ENCODE data around the gene GDF15. TPM values are rescaled to one million over a fixed set of nuclear protein-coding genes. Genes with fewer than 3 reads are reported as not detected.

The GDF15 gene
- total and polyA plus RNA-seq, 9 donors = 0.33 to 1.8 (median 0.72) TPM

GRCh38 chr19:18436671-18437490, 50.9 kb downstream of the GDF15 start:
- 12% methylated on average over 56 of the region's 67 CpGs for WGBS (ENCODE audit: insufficient coverage)
- Histone ChIP-seq H3K4me3 (ENCODE audit: low read length) (peak overlapping the region; percentile 56), H3K9me3 (replicated peaks; ENCODE audit: control insufficient read depth, low read depth, low read length) (no peaks in the 10 kb centered on the region), H3K27me3 (ENCODE audit: control insufficient read depth, insufficient read depth, low read length) (no peaks in the 10 kb centered on the region), H3K27ac (ENCODE audit: low read length) (peak overlapping the region; percentile 59), H3K4me1 (ENCODE audit: control insufficient read depth, insufficient read depth, low read length) (peaks cover 72% of the 10 kb centered on the region), H3K36me3 (ENCODE audit: control insufficient read depth, insufficient read depth, low read length) (peaks cover 23% of the 10 kb centered on the region)
- peak; percentile 86 for DNase-seq

GRCh38 chr19:18437491-18438330, 51.8 kb downstream of the GDF15 start, which contains the start of gene ISYNA1:
Gene ISYNA1 (minus strand): TSS chr19:18438133. CDS start chr19:18437979, 154 bp downstream.
- H3K36me3 ChIP-seq (ENCODE audit: control insufficient read depth, insufficient read depth, low read length) = peaks cover 21% of the 10 kb centered on the region
- no peaks in the 10 kb centered on the region for H3K27me3 ChIP-seq (ENCODE audit: control insufficient read depth, insufficient read depth, low read length)
- peaks cover 66% of the 10 kb centered on the region for H3K4me1 ChIP-seq (ENCODE audit: control insufficient read depth, insufficient read depth, low read length)
- peak; percentile 74 for DNase-seq
- no peaks in the 10 kb centered on the region for H3K9me3 ChIP-seq (replicated peaks; ENCODE audit: control insufficient read depth, low read depth, low read length)
- WGBS (ENCODE audit: insufficient coverage) = under 1% methylated on average over 80 of the region's 99 CpGs
- peak within 1 kb of the TSS; percentile 81 for H3K27ac ChIP-seq (ENCODE audit: low read length)
- peak within 1 kb of the TSS; percentile 56 for H3K4me3 ChIP-seq (ENCODE audit: low read length)

GRCh38 chr19:18438331-18439024, 52.5 kb downstream of the GDF15 start:
- peak; percentile 69 for DNase-seq
- peak overlapping the region; percentile 56 for H3K4me3 ChIP-seq (ENCODE audit: low read length)
- H3K27ac ChIP-seq (ENCODE audit: low read length) = peak overlapping the region; percentile 74
- WGBS (ENCODE audit: insufficient coverage) = 10% methylated on average over 16 of the region's 24 CpGs
- no peaks in the 10 kb centered on the region for H3K9me3 ChIP-seq (replicated peaks; ENCODE audit: control insufficient read depth, low read depth, low read length)
- peaks cover 27% of the 10 kb centered on the region for H3K36me3 ChIP-seq (ENCODE audit: control insufficient read depth, insufficient read depth, low read length)
- no peaks in the 10 kb centered on the region for H3K27me3 ChIP-seq (ENCODE audit: control insufficient read depth, insufficient read depth, low read length)
- H3K4me1 ChIP-seq (ENCODE audit: control insufficient read depth, insufficient read depth, low read length) = peaks cover 59% of the 10 kb centered on the region

Other genes with a start within 250 kb of the GDF15 start
- 25.0 TPM for gene PIK3R2, start 233.0 kb upstream of the GDF15 start, total RNA-seq
- 10 to 100 TPM; 43.7 to 74.7 (median 51.4) TPM for gene PIK3R2, start 233.0 kb upstream of the GDF15 start, polyA plus RNA-seq (ENCODE audit: insufficient read depth in 1 of 8, insufficient read length in 8 of 8, low replicate concordance in 1 of 8)
- gene IFI30, start 212.3 kb upstream of the GDF15 start, total RNA-seq = 4.6 TPM
- gene IFI30, start 212.3 kb upstream of the GDF15 start, polyA plus RNA-seq (ENCODE audit: insufficient read depth in 1 of 8, insufficient read length in 8 of 8, low replicate concordance in 1 of 8) = 1 to 10 TPM in 2 of 8 donors, under 1 TPM in 4, not detected in 2; 0.17 to 5.0 (median 0.51) TPM
- 3.7 TPM for gene MPV17L2, start 192.9 kb upstream of the GDF15 start, total RNA-seq
- gene MPV17L2, start 192.9 kb upstream of the GDF15 start, polyA plus RNA-seq (ENCODE audit: insufficient read depth in 1 of 8, insufficient read length in 8 of 8, low replicate concordance in 1 of 8) = 1 to 10 TPM; 5.1 to 7.9 (median 6.4) TPM
- 1.5 TPM for gene RAB3A, start 182.1 kb upstream of the GDF15 start, total RNA-seq
- gene RAB3A, start 182.1 kb upstream of the GDF15 start, polyA plus RNA-seq (ENCODE audit: insufficient read depth in 1 of 8, insufficient read length in 8 of 8, low replicate concordance in 1 of 8) = 1 to 10 TPM; 3.2 to 5.4 (median 4.0) TPM
- gene PDE4C, start 159.7 kb upstream of the GDF15 start, total RNA-seq = 3.3 TPM
- gene PDE4C, start 159.7 kb upstream of the GDF15 start, polyA plus RNA-seq (ENCODE audit: insufficient read depth in 1 of 8, insufficient read length in 8 of 8, low replicate concordance in 1 of 8) = 10 to 100 TPM in 2 of 8 donors, 1 to 10 TPM in 6; 1.5 to 15.2 (median 4.6) TPM
- gene IQCN, start 111.7 kb upstream of the GDF15 start, total RNA-seq = 1.5 TPM
- gene IQCN, start 111.7 kb upstream of the GDF15 start, polyA plus RNA-seq (ENCODE audit: insufficient read depth in 1 of 8, insufficient read length in 8 of 8, low replicate concordance in 1 of 8) = 1 to 10 TPM; 2.0 to 5.9 (median 3.2) TPM
- 75.5 TPM for gene JUND, start 104.5 kb upstream of the GDF15 start, total RNA-seq
- gene JUND, start 104.5 kb upstream of the GDF15 start, polyA plus RNA-seq (ENCODE audit: insufficient read depth in 1 of 8, insufficient read length in 8 of 8, low replicate concordance in 1 of 8) = 100 to 1,000 TPM in 7 of 8 donors, 10 to 100 TPM in 1; 75.1 to 178 (median 145) TPM
- gene LSM4, start 63.1 kb upstream of the GDF15 start, total RNA-seq = 129 TPM
- 100 to 1,000 TPM in 2 of 8 donors, 10 to 100 TPM in 6; 85.2 to 112 (median 93.2) TPM for gene LSM4, start 63.1 kb upstream of the GDF15 start, polyA plus RNA-seq (ENCODE audit: insufficient read depth in 1 of 8, insufficient read length in 8 of 8, low replicate concordance in 1 of 8)
- 10.8 TPM for gene PGPEP1, start 45.6 kb upstream of the GDF15 start, total RNA-seq
- gene PGPEP1, start 45.6 kb upstream of the GDF15 start, polyA plus RNA-seq (ENCODE audit: insufficient read depth in 1 of 8, insufficient read length in 8 of 8, low replicate concordance in 1 of 8) = 10 to 100 TPM in 2 of 8 donors, 1 to 10 TPM in 6; 7.7 to 14.9 (median 9.3) TPM
- 1.5 TPM for gene LRRC25, start 11.5 kb downstream of the GDF15 start, total RNA-seq
- 1 to 10 TPM; 1.2 to 2.4 (median 1.7) TPM for gene LRRC25, start 11.5 kb downstream of the GDF15 start, polyA plus RNA-seq (ENCODE audit: insufficient read depth in 1 of 8, insufficient read length in 8 of 8, low replicate concordance in 1 of 8)
- 77.1 TPM for gene SSBP4, start 33.2 kb downstream of the GDF15 start, total RNA-seq
- 100 to 1,000 TPM; 104 to 156 (median 120) TPM for gene SSBP4, start 33.2 kb downstream of the GDF15 start, polyA plus RNA-seq (ENCODE audit: insufficient read depth in 1 of 8, insufficient read length in 8 of 8, low replicate concordance in 1 of 8)
- gene ISYNA1, start 52.0 kb downstream of the GDF15 start, total RNA-seq = 85.8 TPM
- gene ISYNA1, start 52.0 kb downstream of the GDF15 start, polyA plus RNA-seq (ENCODE audit: insufficient read depth in 1 of 8, insufficient read length in 8 of 8, low replicate concordance in 1 of 8) = 100 to 1,000 TPM; 122 to 221 (median 180) TPM
- 11.4 TPM for gene ELL, start 135.9 kb downstream of the GDF15 start, total RNA-seq
- 10 to 100 TPM; 14.1 to 20.3 (median 16.7) TPM for gene ELL, start 135.9 kb downstream of the GDF15 start, polyA plus RNA-seq (ENCODE audit: insufficient read depth in 1 of 8, insufficient read length in 8 of 8, low replicate concordance in 1 of 8)
- gene FKBP8, start 157.4 kb downstream of the GDF15 start, total RNA-seq = 98.8 TPM
- gene FKBP8, start 157.4 kb downstream of the GDF15 start, polyA plus RNA-seq (ENCODE audit: insufficient read depth in 1 of 8, insufficient read length in 8 of 8, low replicate concordance in 1 of 8) = 100 to 1,000 TPM; 124 to 150 (median 137) TPM
- gene KXD1, start 171.7 kb downstream of the GDF15 start, total RNA-seq = 47.1 TPM
- 10 to 100 TPM; 60.1 to 82.3 (median 75.3) TPM for gene KXD1, start 171.7 kb downstream of the GDF15 start, polyA plus RNA-seq (ENCODE audit: insufficient read depth in 1 of 8, insufficient read length in 8 of 8, low replicate concordance in 1 of 8)
- gene UBA52, start 185.7 kb downstream of the GDF15 start, total RNA-seq = 1,370 TPM
- gene UBA52, start 185.7 kb downstream of the GDF15 start, polyA plus RNA-seq (ENCODE audit: insufficient read depth in 1 of 8, insufficient read length in 8 of 8, low replicate concordance in 1 of 8) = 1,000 to 10,000 TPM; 1,127 to 1,404 (median 1,245) TPM
- gene REX1BD, start 202.6 kb downstream of the GDF15 start, total RNA-seq = 61.5 TPM
- gene REX1BD, start 202.6 kb downstream of the GDF15 start, polyA plus RNA-seq (ENCODE audit: insufficient read depth in 1 of 8, insufficient read length in 8 of 8, low replicate concordance in 1 of 8) = 10 to 100 TPM; 27.4 to 45.1 (median 36.1) TPM
- 35.0 TPM for gene CRLF1, start 220.6 kb downstream of the GDF15 start, total RNA-seq
- gene CRLF1, start 220.6 kb downstream of the GDF15 start, polyA plus RNA-seq (ENCODE audit: insufficient read depth in 1 of 8, insufficient read length in 8 of 8, low replicate concordance in 1 of 8) = 10 to 100 TPM; 11.0 to 52.6 (median 36.1) TPM
- gene TMEM59L, start 226.7 kb downstream of the GDF15 start, total RNA-seq = 3.9 TPM
- gene TMEM59L, start 226.7 kb downstream of the GDF15 start, polyA plus RNA-seq (ENCODE audit: insufficient read depth in 1 of 8, insufficient read length in 8 of 8, low replicate concordance in 1 of 8) = 10 to 100 TPM in 7 of 8 donors, 1 to 10 TPM in 1; 4.4 to 23.6 (median 15.1) TPM

All from muscle of leg (tissue), 11 donors.